HepG2 (cell line): ENCODE results near the gene TBXA2R. TPM values are rescaled to one million over a fixed set of nuclear protein-coding genes. Genes with fewer than 3 reads are reported as not detected.

Experiments
- CHCHD3 ChIP-seq: sonication (generic); formaldehyde crosslinking; IDR thresholded peaks from 2 replicates; pipeline ENCODE4 v1.8.0; 2022; ENCODE audit warnings: mild to moderate bottlenecking, missing genetic modification reagents, moderate library complexity
- EZH2 ChIP-seq: conservative IDR thresholded peaks from 2 replicates; pipeline ENCODE4 v1.6.1; 2012; ENCODE audit warnings: mild to moderate bottlenecking, low read depth, low read length, moderate library complexity
- GABPA ChIP-seq, 2 experiments: IDR thresholded peaks; 2 replicates each; pipeline ENCODE4 v1.6.1; 2011 to 2016; ENCODE audit warnings: low read depth in 2 of 2, low read length in 1 of 2, missing biosample characterization in 1 of 2, missing genetic modification characterization in 1 of 2
- GLI4 ChIP-seq: sonication (generic); formaldehyde crosslinking; IDR thresholded peaks from 2 replicates; pipeline ENCODE4 v1.5.1; 2020; ENCODE audit warnings: missing genetic modification reagents, mild to moderate bottlenecking, moderate library complexity, borderline replicate concordance
- MAFK ChIP-seq, 2 experiments: IDR thresholded peaks in 1 of 2; conservative IDR thresholded peaks in 1 of 2; 2 replicates each; pipeline ENCODE4 v1.6.1; 2011; ENCODE audit warnings: improper control_type of control experiment in 2 of 2, low read length in 2 of 2
- PAWR ChIP-seq: sonication (generic); formaldehyde crosslinking; IDR thresholded peaks from 2 replicates; pipeline ENCODE4 v1.4.0; 2020; ENCODE audit warnings: missing genetic modification reagents, mild to moderate bottlenecking, borderline replicate concordance
- POLR2AphosphoS2 ChIP-seq: IDR thresholded peaks from 2 replicates; pipeline ENCODE4 v1.6.1; 2011; ENCODE audit warnings: low read depth, low read length, improper control_type of control experiment
- RCOR2 ChIP-seq: IDR thresholded peaks from 2 replicates; pipeline ENCODE4 v1.6.1; 2016; ENCODE audit warnings: missing biosample characterization, missing genetic modification reagents
- RFXAP ChIP-seq: sonication (generic); formaldehyde crosslinking; IDR thresholded peaks from 2 replicates; pipeline ENCODE4 v1.4.0; 2020; ENCODE audit warnings: missing genetic modification reagents, borderline replicate concordance
- SP1 ChIP-seq, 2 experiments: fragments of 450-650 bp in 1 of 2; sonication (generic) in 1 of 2; formaldehyde crosslinking in 1 of 2; IDR thresholded peaks; 2 replicates each; pipeline versions ENCODE4 v1.4.0 to v1.6.1; 2016 to 2020; ENCODE audit warnings: missing genetic modification reagents in 1 of 2
- TRIM22 ChIP-seq: fragments of 450-650 bp; IDR thresholded peaks from 2 replicates; pipeline ENCODE4 v1.6.1; 2017
- ZBTB1 ChIP-seq: sonication (generic); formaldehyde crosslinking; IDR thresholded peaks from 2 replicates; pipeline ENCODE4 v1.4.0; 2020; ENCODE audit warnings: missing genetic modification reagents, borderline replicate concordance
- ZBTB21 ChIP-seq: sonication (generic); formaldehyde crosslinking; IDR thresholded peaks from 2 replicates; pipeline ENCODE4 v1.4.0; 2020; ENCODE audit warnings: missing genetic modification reagents
- ZBTB37 ChIP-seq: sonication (generic); formaldehyde crosslinking; IDR thresholded peaks from 2 replicates; pipeline ENCODE4 v1.4.0; 2020; ENCODE audit warnings: mild to moderate bottlenecking, missing genetic modification reagents
- ZBTB43 ChIP-seq: sonication (generic); formaldehyde crosslinking; conservative IDR thresholded peaks from 2 replicates; pipeline ENCODE4 v1.4.0; 2020; ENCODE audit warnings: missing genetic modification reagents
- ZC3H4 ChIP-seq: sonication (generic); formaldehyde crosslinking; IDR thresholded peaks from 2 replicates; pipeline ENCODE4 v1.4.0; 2020; ENCODE audit warnings: missing genetic modification reagents, borderline replicate concordance
- ZKSCAN8 ChIP-seq: IDR thresholded peaks from 2 replicates; pipeline ENCODE4 v1.6.1; 2016; ENCODE audit warnings: borderline replicate concordance, missing genetic modification reagents, missing compliant biosample characterization
- ZMAT3 ChIP-seq: sonication (generic); formaldehyde crosslinking; conservative IDR thresholded peaks from 2 replicates; pipeline ENCODE4 v1.7.0; 2021; ENCODE audit warnings: missing genetic modification reagents
- ZNF44 ChIP-seq: sonication (generic); formaldehyde crosslinking; IDR thresholded peaks from 2 replicates; pipeline ENCODE4 v1.5.1; 2020; ENCODE audit warnings: mild to moderate bottlenecking, missing genetic modification reagents
- ZNF530 ChIP-seq: sonication (generic); formaldehyde crosslinking; IDR thresholded peaks from 2 replicates; pipeline ENCODE4 v1.5.0; 2020; ENCODE audit warnings: low read depth, mild to moderate bottlenecking, missing genetic modification reagents
- polyA plus RNA-seq, 8 experiments: library from polyadenylated mRNA; depleted of rRNA in 3 of 8; stranded (reverse) in 7 of 8; unstranded in 1 of 8; fragments of >200 nt; fragmentation: Illumina TruSeq in 4 of 8; extraction: Trizol in 4 of 8; gene quantifications; 2 replicates each; pipeline versions ENCODE4 v1.2.1 to v1.2.3, GENCODE V29; 2011 to 2016; ENCODE audit warnings: low read depth in 4 of 8, missing spikeins in 1 of 8, mixed read lengths in 1 of 8; ENCODE audit not compliant: insufficient read depth in 1 of 8
- total RNA-seq, 5 experiments: library from RNA; depleted of rRNA; stranded (reverse); fragments of >200 nt; fragmentation: Illumina TruSeq; extraction: Trizol; gene quantifications; 2 replicates each; pipeline ENCODE4 v1.2.3, GENCODE V29; 2016; ENCODE audit warnings: low read depth in 1 of 5
- TF ChIP-seq, protein P1 (sequence below): sonication (generic); formaldehyde crosslinking; IDR thresholded peaks from 2 replicates; pipeline ENCODE4 v1.4.0; 2020; ENCODE audit warnings: mild to moderate bottlenecking, missing genetic modification reagents
- TF ChIP-seq, protein P2 (sequence below): sonication (generic); formaldehyde crosslinking; IDR thresholded peaks from 2 replicates; pipeline ENCODE4 v1.4.0; 2020; ENCODE audit warnings: missing genetic modification reagents
- TF ChIP-seq, protein P3 (sequence below): sonication (generic); formaldehyde crosslinking; IDR thresholded peaks from 2 replicates; pipeline ENCODE4 v1.8.0; 2022; ENCODE audit warnings: mild to moderate bottlenecking, missing genetic modification reagents, borderline replicate concordance

TBXA2R gene
- total and polyA plus RNA-seq, 2 of the 13 experiments (the other 11 are each of a cell fraction or from before 2014, with no cell fraction given), result 0.09 TPM; not detected in 1

DNA sequence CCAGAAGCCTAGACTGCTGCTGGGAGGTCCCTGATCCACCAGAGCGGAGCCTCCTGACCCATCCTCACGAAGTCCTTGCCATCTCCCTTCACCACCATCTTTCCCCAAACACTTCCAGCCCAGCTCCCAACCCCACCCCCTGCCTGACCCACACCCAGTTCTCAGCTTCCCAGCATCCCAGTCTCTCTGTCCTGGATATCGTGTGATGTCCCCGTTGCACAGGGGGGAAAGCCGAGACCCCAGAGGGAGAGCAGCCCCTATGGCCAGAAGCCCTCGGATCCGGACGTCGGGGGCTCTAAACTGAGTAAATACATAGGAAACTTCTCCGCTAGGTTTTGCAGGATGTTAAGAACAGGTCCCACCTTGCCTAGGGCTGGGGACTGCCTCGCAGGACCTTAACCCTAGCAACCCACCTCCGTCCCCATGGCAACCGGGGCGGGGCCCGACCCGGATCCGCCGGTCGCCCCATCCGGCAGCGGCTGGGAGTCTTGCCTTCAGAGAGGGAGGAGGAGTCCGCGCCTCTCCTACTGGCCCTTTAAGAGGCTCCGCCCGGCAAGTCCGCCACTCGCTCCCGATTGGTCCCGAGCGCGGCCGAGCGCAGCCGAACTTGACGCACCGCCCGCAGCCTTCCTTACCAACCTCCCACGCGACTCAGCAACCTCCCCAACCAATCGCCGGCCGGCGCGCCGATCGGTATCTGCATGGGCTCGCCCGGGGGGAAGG, 34.4 kb downstream of the TBXA2R start (continued):
- TF ChIP-seq, protein P1, sequence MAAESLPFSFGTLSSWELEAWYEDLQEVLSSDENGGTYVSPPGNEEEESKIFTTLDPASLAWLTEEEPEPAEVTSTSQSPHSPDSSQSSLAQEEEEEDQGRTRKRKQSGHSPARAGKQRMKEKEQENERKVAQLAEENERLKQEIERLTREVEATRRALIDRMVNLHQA, result no peak
- TF ChIP-seq SP1 (IDR thresholded peaks at IDR 0.05) (no peak), SP1 (CRISPR knock-in tag; IDR thresholded peaks at IDR 0.05) (peak; percentile 81), POLR2AphosphoS2 (no peak), TRIM22 (no peak), ZBTB1 (CRISPR knock-in tag) (no peak), ZNF530 (CRISPR knock-in tag) (no peak), GABPA (IDR thresholded peaks at IDR 0.05; ENCODE audit: low read depth, low read length) (peak; percentile 25; the same call in 1 of the 2 replicates), GABPA (CRISPR knock-in tag; IDR thresholded peaks at IDR 0.05; ENCODE audit: low read depth) (peak; percentile 61), ZBTB21 (CRISPR knock-in tag) (no peak), ZMAT3 (no peak), MAFK (conservative IDR thresholded peaks at IDR 0.05 in 1 of 2, IDR thresholded peaks at IDR 0.05 in 1 of 2; ENCODE audit: low read length in 2 of 2) (no peak), ZKSCAN8 (CRISPR knock-in tag) (no peak), GLI4 (no peak), ZBTB43 (CRISPR knock-in tag) (no peak), CHCHD3 (CRISPR knock-in tag) (no peak), ZC3H4 (no peak), RCOR2 (CRISPR knock-in tag) (no peak), ZBTB37 (CRISPR knock-in tag) (no peak), ZNF44 (no peak), RFXAP (CRISPR knock-in tag) (0 out of 2 replicates have a peak, but pooled peaks have one; percentile 63), PAWR (no peak), EZH2 (no peak)
- TF ChIP-seq, protein P2, sequence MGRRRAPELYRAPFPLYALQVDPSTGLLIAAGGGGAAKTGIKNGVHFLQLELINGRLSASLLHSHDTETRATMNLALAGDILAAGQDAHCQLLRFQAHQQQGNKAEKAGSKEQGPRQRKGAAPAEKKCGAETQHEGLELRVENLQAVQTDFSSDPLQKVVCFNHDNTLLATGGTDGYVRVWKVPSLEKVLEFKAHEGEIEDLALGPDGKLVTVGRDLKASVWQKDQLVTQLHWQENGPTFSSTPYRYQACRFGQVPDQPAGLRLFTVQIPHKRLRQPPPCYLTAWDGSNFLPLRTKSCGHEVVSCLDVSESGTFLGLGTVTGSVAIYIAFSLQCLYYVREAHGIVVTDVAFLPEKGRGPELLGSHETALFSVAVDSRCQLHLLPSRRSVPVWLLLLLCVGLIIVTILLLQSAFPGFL (CRISPR knock-in tag), result no peak
- TF ChIP-seq, protein P3, sequence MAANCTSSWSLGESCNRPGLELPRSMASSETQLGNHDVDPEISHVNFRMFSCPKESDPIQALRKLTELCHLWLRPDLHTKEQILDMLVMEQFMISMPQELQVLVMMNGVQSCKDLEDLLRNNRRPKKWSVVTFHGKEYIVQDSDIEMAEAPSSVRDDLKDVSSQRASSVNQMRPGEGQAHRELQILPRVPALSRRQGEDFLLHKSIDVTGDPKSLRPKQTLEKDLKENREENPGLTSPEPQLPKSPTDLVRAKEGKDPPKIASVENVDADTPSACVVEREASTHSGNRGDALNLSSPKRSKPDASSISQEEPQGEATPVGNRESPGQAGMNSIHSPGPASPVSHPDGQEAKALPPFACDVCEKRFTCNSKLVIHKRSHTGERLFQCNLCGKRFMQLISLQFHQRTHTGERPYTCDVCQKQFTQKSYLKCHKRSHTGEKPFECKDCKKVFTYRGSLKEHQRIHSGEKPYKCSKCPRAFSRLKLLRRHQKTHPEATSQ, result no peak
